Measurements from ENCODE around the gene FBXL19. TPM values are rescaled to one million over a fixed set of nuclear protein-coding genes. Genes with fewer than 3 reads are reported as not detected.

Gene FBXL19
- total and polyA plus RNA-seq, 9 of the 15 experiments (the other 6 are each of a cell fraction or from before 2014, with no cell fraction given) = 0.13 to 48.0 (median 13.5) TPM; not detected in 1

- TF ChIP-seq KDM4B (IDR thresholded peaks at IDR 0.05; ENCODE audit: borderline replicate concordance in 2 of 2, low read depth in 1 of 2) (0 out of 4 replicates have a peak, but pooled peaks of 1 of the 2 experiments have one; percentile 27), ZNF561 (CRISPR knock-in tag; conservative IDR thresholded peaks at IDR 0.05) (no peak), SIN3A (IDR thresholded peaks at IDR 0.05; ENCODE audit: borderline replicate concordance in 2 of 2, control insufficient read depth in 1 of 2, low read depth in 2 of 2, low read length in 2 of 2) (peak; percentile 57 to 67; a peak in 1 of 4 replicates), ESRRA (IDR thresholded peaks at IDR 0.05; ENCODE audit: borderline replicate concordance, low read depth) (no peak; the same call in 1 of the 2 replicates), JUND (IDR thresholded peaks at IDR 0.05; ENCODE audit: borderline replicate concordance, low read depth, low read length) (peak; percentile 11; the same call in 1 of the 2 replicates), JUND (tag; IDR thresholded peaks at IDR 0.05; ENCODE audit: borderline replicate concordance, low read depth, low read length) (peak; percentile 40; the same call in 1 of the 3 replicates), EGR1 (conservative IDR thresholded peaks at IDR 0.05) (peak; percentile 36; the same call in 1 of the 2 replicates), NELFE (IDR thresholded peaks at IDR 0.05; ENCODE audit: insufficient read depth, insufficient read length) (no peak), FOXJ2 (tag; IDR thresholded peaks at IDR 0.05) (no peak), ZNF41 (CRISPR knock-in tag; conservative IDR thresholded peaks at IDR 0.05) (no peak), SPI1 (IDR thresholded peaks at IDR 0.05; ENCODE audit: borderline replicate concordance, low read depth, low read length) (no peak), FOXM1 (IDR thresholded peaks at IDR 0.05; ENCODE audit: low read depth) (no peak), FOXM1 (CRISPR knock-in tag; IDR thresholded peaks at IDR 0.05; ENCODE audit: low read depth) (peak; percentile 97), SRSF9 (IDR thresholded peaks at IDR 0.05; ENCODE audit: borderline replicate concordance, low read depth, low read length) (no peak), HCFC1 (IDR thresholded peaks at IDR 0.05; ENCODE audit: low read depth, low read length) (peak; percentile 50), ZNF174 (CRISPR knock-in tag; IDR thresholded peaks at IDR 0.05) (no peak), L3MBTL2 (IDR thresholded peaks at IDR 0.05) (peak; percentile 100), GATAD2B (IDR thresholded peaks at IDR 0.05; ENCODE audit: borderline replicate concordance) (peak; percentile 79), TOE1 (IDR thresholded peaks at IDR 0.05; ENCODE audit: borderline replicate concordance) (peak; percentile 57; the same call in 1 of the 2 replicates), TOE1 (CRISPR knock-in tag; IDR thresholded peaks at IDR 0.05; ENCODE audit: borderline replicate concordance, low read depth) (peak; percentile 96; the same call in 1 of the 2 replicates), U2AF2 (optimal IDR thresholded peaks at IDR 0.05; ENCODE audit: low read depth, low read length) (no peak), MEF2A (IDR thresholded peaks at IDR 0.05; ENCODE audit: control insufficient read depth, low read depth, low read length) (no peak), TEAD2 (tag; IDR thresholded peaks at IDR 0.05) (no peak)
- TF ChIP-seq, protein P1, sequence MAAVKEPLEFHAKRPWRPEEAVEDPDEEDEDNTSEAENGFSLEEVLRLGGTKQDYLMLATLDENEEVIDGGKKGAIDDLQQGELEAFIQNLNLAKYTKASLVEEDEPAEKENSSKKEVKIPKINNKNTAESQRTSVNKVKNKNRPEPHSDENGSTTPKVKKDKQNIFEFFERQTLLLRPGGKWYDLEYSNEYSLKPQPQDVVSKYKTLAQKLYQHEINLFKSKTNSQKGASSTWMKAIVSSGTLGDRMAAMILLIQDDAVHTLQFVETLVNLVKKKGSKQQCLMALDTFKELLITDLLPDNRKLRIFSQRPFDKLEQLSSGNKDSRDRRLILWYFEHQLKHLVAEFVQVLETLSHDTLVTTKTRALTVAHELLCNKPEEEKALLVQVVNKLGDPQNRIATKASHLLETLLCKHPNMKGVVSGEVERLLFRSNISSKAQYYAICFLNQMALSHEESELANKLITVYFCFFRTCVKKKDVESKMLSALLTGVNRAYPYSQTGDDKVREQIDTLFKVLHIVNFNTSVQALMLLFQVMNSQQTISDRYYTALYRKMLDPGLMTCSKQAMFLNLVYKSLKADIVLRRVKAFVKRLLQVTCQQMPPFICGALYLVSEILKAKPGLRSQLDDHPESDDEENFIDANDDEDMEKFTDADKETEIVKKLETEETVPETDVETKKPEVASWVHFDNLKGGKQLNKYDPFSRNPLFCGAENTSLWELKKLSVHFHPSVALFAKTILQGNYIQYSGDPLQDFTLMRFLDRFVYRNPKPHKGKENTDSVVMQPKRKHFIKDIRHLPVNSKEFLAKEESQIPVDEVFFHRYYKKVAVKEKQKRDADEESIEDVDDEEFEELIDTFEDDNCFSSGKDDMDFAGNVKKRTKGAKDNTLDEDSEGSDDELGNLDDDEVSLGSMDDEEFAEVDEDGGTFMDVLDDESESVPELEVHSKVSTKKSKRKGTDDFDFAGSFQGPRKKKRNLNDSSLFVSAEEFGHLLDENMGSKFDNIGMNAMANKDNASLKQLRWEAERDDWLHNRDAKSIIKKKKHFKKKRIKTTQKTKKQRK (IDR thresholded peaks at IDR 0.05; ENCODE audit: borderline replicate concordance, low read depth, low read length) = no peak
Observed at GRCh38 chr16:30893744-30894539, 29.4 kb upstream of the FBXL19 start, which contains the start of gene BCL7C (continued).

Data from K562 (cell line).